Suppressor macrophage (primary cell): ENCODE data around the gene ATP8A1.

Source experiments
- DNase-seq, 4 experiments: peaks; one replicate each; pipeline ENCODE4 v3.0.0-alpha.2; 2020 to 2022

The ATP8A1 gene

GRCh38 chr4:42649870-42650269 is 7.0 kb downstream of the ATP8A1 start:
- DNase-seq = no peak

GRCh38 chr4:42646999-42647541 is 9.8 kb downstream of the ATP8A1 start:
- DNase-seq = no peak

- DNase-seq = no peak
Measured at GRCh38 chr4:42646013-42646784, 10.7 kb downstream of the ATP8A1 start.

- no peak for DNase-seq
Measured at GRCh38 chr4:42644897-42645296, 12.0 kb downstream of the ATP8A1 start.

GRCh38 chr4:42643685-42644084 is 13.2 kb downstream of the ATP8A1 start:
- no peak for DNase-seq

- no peak for DNase-seq
Measured at GRCh38 chr4:42642845-42643615, 13.9 kb downstream of the ATP8A1 start.

GRCh38 chr4:42642101-42642797 is 14.7 kb downstream of the ATP8A1 start:
- peak in 1 of 4 experiments; percentile 19 for DNase-seq

GRCh38 chr4:42641656-42642055 is 15.2 kb downstream of the ATP8A1 start:
- DNase-seq = no peak

GRCh38 chr4:42641161-42641560 is 15.7 kb downstream of the ATP8A1 start:
- DNase-seq = no peak

- no peak for DNase-seq
Measured at GRCh38 chr4:42640613-42641012, 16.3 kb downstream of the ATP8A1 start.

- no peak for DNase-seq
Measured at GRCh38 chr4:42638993-42639392, 17.9 kb downstream of the ATP8A1 start.

GRCh38 chr4:42638321-42638720 is 18.6 kb downstream of the ATP8A1 start:
- no peak for DNase-seq

GRCh38 chr4:42637867-42638266 is 19.0 kb downstream of the ATP8A1 start:
- DNase-seq = peak in 2 of 4 experiments; percentile 13 to 39

- DNase-seq = no peak
Measured at GRCh38 chr4:42637104-42637503, 19.8 kb downstream of the ATP8A1 start.

GRCh38 chr4:42636645-42636949 is 20.3 kb downstream of the ATP8A1 start:
- DNase-seq = no peak

GRCh38 chr4:42633605-42634388 is 23.1 kb downstream of the ATP8A1 start:
- DNase-seq = no peak

GRCh38 chr4:42632653-42633382 is 24.1 kb downstream of the ATP8A1 start:
- no peak for DNase-seq

GRCh38 chr4:42630908-42631307 is 26.0 kb downstream of the ATP8A1 start:
- DNase-seq = no peak

- DNase-seq = no peak
Measured at GRCh38 chr4:42628740-42629139, 28.2 kb downstream of the ATP8A1 start.

- DNase-seq = no peak
Measured at GRCh38 chr4:42627885-42628646, 28.8 kb downstream of the ATP8A1 start.

GRCh38 chr4:42626629-42627146 is 30.2 kb downstream of the ATP8A1 start:
- peak in 1 of 4 experiments; percentile 2 for DNase-seq
